ENCODE data around the gene B4GALNT4. TPM values are rescaled to one million over a fixed set of nuclear protein-coding genes. Genes with fewer than 3 reads are reported as not detected.
A peak's percentile ranks its signal among the peaks of the same experiment; 100 is the strongest.
"Not testable (repeated sequence)": the region's sequence is repeated elsewhere in the genome, so short reads cannot be mapped to it uniquely, and the experiment has no call there.

The B4GALNT4 gene
- total RNA-seq, 2 donors from 2014 or later, result 2.1 TPM; not detected in 1

- intact Hi-C loops (cut with DNase I), result no loop called here
- H3K9me3 ChIP-seq, result no peaks in the 10 kb centered on the region
- no peaks in the 10 kb centered on the region for H3K36me3 ChIP-seq (replicated peaks in 1 of 2; ENCODE audit: insufficient read depth in 1 of 2, low read depth in 2 of 2)
- H3K27ac ChIP-seq, result peak overlapping the region in 3 of 4 donors; percentile 24 to 61 (median 38)
- no peak for TF ChIP-seq POLR2A (IDR thresholded peaks at IDR 0.05)
- TF ChIP-seq CTCF (IDR thresholded peaks at IDR 0.05), result no peak
- no peaks in the 10 kb centered on the region for H3K27me3 ChIP-seq
- DNase-seq (peak in 1 of 4 donors; percentile 12), ATAC-seq (no peak)
- peaks cover 34% of the 10 kb centered on the region for H3K4me1 ChIP-seq
- no peak overlapping the region for H3K4me3 ChIP-seq
- WGBS, 2 donors, result 34 to 35% methylated on average over 6 to 18 of the region's 18 CpGs
Observed at GRCh38 chr11:409600-410483, 40.5 kb downstream of the B4GALNT4 start.

- H3K9me3 ChIP-seq; H3K27ac ChIP-seq; intact Hi-C loops (cut with DNase I); ATAC-seq; H3K36me3 ChIP-seq (replicated peaks in 1 of 2; ENCODE audit: insufficient read depth in 1 of 2, low read depth in 2 of 2); H3K4me3 ChIP-seq; DNase-seq; H3K27me3 ChIP-seq: not testable (repeated sequence)
- WGBS, 2 donors, result no CpG with 5 or more reads among the region's 13 CpGs
- peaks cover 40% of the 10 kb centered on the region for H3K4me1 ChIP-seq
Observed at GRCh38 chr11:410711-411110, 41.4 kb downstream of the B4GALNT4 start.

DNA sequence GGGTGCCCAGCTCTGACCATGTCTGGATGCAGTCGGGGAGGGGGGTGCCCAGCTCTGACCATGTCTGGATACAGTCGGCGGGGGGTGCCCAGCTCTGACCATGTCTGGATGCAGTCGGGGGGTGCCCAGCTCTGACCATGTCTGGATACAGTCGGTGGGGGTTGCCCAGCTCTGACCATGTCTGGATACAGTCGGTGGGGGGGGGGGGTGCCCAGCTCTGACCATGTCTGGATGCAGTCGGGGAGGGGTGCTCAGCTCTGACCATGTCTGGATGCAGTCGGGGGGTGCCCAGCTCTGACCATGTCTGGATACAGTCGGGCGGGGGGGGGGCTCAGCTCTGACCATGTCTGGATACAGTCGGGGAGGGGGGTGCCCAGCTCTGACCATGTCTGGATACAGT lies 42.2 kb downstream of the B4GALNT4 start:
- H3K9me3 ChIP-seq; intact Hi-C loops (cut with DNase I); H3K27ac ChIP-seq; H3K36me3 ChIP-seq (replicated peaks in 1 of 2; ENCODE audit: insufficient read depth in 1 of 2, low read depth in 2 of 2); DNase-seq; H3K27me3 ChIP-seq; ATAC-seq; H3K4me3 ChIP-seq: not testable (repeated sequence)
- WGBS, 2 donors, result no CpG with 5 or more reads among the region's 11 CpGs
- H3K4me1 ChIP-seq, result peaks cover 41% of the 10 kb centered on the region

DNA sequence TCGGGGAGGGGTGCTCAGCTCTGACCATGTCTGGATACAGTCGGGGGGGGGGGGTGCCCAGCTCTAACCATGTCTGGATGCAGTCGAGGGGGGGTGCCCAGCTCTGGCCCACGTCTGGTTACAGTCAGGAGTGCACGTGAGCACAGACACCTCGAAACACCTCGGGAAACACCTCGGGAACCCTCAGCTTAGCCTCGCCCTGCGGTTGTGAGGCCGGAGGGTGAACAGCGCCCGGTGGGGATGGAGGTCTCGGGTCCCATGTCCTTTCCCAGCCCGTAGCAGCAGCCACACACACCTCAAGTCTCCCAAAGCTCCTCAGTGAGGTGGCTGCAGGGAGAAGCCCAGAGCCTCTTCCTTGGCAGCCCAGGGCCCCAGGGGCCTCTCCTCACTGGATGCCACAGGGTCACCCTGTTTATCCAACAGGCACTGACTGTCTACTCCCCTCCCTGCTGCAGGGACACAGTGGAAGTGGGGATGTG lies 43.4 kb downstream of the B4GALNT4 start:
- ATAC-seq (no peak), DNase-seq (peak in 1 of 4 donors; percentile 4)
- WGBS, 2 donors, result 80 to 94% methylated on average over 2 to 5 of the region's 15 CpGs
- H3K4me3 ChIP-seq, result no peak overlapping the region
- H3K27me3 ChIP-seq, result no peaks in the 10 kb centered on the region
- H3K9me3 ChIP-seq, result no peaks in the 10 kb centered on the region
- no peak overlapping the region for H3K27ac ChIP-seq
- H3K4me1 ChIP-seq, result peaks cover 38% of the 10 kb centered on the region
- no peak for TF ChIP-seq CTCF (IDR thresholded peaks at IDR 0.05)
- TF ChIP-seq POLR2A (IDR thresholded peaks at IDR 0.05), result no peak
- no peaks in the 10 kb centered on the region for H3K36me3 ChIP-seq (replicated peaks in 1 of 2; ENCODE audit: insufficient read depth in 1 of 2, low read depth in 2 of 2)
- intact Hi-C loops (cut with DNase I), result no loop called here

GRCh38 chr11:413120-414081 lies 44.1 kb downstream of the B4GALNT4 start:
- 47 to 75% methylated on average over 8 to 14 of the region's 14 CpGs for WGBS, 2 donors
- no peaks in the 10 kb centered on the region for H3K36me3 ChIP-seq (replicated peaks in 1 of 2; ENCODE audit: insufficient read depth in 1 of 2, low read depth in 2 of 2)
- no peak for TF ChIP-seq CTCF (IDR thresholded peaks at IDR 0.05)
- TF ChIP-seq POLR2A (IDR thresholded peaks at IDR 0.05), result no peak
- H3K9me3 ChIP-seq, result no peaks in the 10 kb centered on the region
- H3K4me1 ChIP-seq, result peaks cover 41% of the 10 kb centered on the region
- DNase-seq (peak in 3 of 4 donors; percentile 4 to 15 (median 9)), ATAC-seq (no peak)
- no peaks in the 10 kb centered on the region for H3K27me3 ChIP-seq
- no peak overlapping the region for H3K4me3 ChIP-seq
- no peak overlapping the region for H3K27ac ChIP-seq
- intact Hi-C loops (cut with DNase I), result no loop called here
